Tibial nerve (tissue), 3 donors: Measurements from ENCODE around the gene MAP3K21.

Experiments used
- CTCF ChIP-seq, 5 experiments: fragments of 200-600 bp in 3 of 5; fragments of 450-650 bp in 2 of 5; sonication (generic) in 3 of 5; IDR thresholded peaks; one replicate each; pipeline ENCODE4 v1.5.1; 2016 to 2019; ENCODE audit warnings: antibody characterized with exemption in 5 of 5, mild to moderate bottlenecking in 3 of 5, moderate library complexity in 2 of 5
- POLR2A ChIP-seq, 2 donors: fragments of 450-650 bp; IDR thresholded peaks; one replicate each; pipeline ENCODE4 v1.6.1; 2017; ENCODE audit warnings: antibody characterized with exemption in 2 of 2, mild to moderate bottlenecking in 2 of 2, moderate library complexity in 2 of 2

DNA sequence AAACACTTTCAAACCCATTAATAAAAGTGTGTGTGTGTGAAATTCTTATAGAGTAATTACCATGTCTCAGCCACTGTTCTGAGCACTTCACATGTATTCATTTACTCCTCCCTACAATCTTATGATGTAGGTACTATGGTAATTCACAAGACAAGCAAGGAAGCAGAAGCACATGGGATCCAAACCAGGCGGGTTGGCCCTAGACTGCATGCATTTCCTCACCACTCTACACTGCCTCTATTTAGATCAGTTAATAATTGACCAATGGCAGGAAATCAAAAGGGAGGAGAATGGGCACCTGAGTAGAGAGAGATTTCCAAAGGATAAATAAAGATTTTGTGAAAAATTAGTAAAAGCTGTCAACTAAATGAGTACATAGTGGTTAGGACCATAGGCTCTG lies 15.7 kb downstream of the MAP3K21 start:
- no peak for TF ChIP-seq CTCF (IDR thresholded peaks at IDR 0.05)
- TF ChIP-seq POLR2A (IDR thresholded peaks at IDR 0.05): no peak
